A549 (cell line): Measurements from ENCODE around the gene MSH6. TPM values are rescaled to one million over a fixed set of nuclear protein-coding genes. Genes with fewer than 3 reads are reported as not detected.

Source experiments
- ATAC-seq, 2 experiments: fragments of 200-7000 bp in 1 of 2; fragments of >200 bp in 1 of 2; cut with Nextera tagmentation in 1 of 2; cut with Tn5 transposase in 1 of 2; 3 replicates each; pipeline versions ENCODE4 v1.8.0 to v1.9.1; 2018 to 2020; ENCODE audit warnings: mild to moderate bottlenecking in 1 of 2, moderate library complexity in 1 of 2
- CTCF ChIA-PET: fragments of 300-600 bp; sonication (Branson Sonifier 250); formaldehyde crosslinking; extraction: SDS; loops from one replicate; lab custom pipeline; 2021; ENCODE audit warnings: antibody characterized with exemption, inconsistent platforms; lab: Yijun Ruan, JAX
- POLR2A ChIA-PET: fragments of 350-600 bp; formaldehyde crosslinking; extraction: SDS; loops from one replicate; lab custom pipeline; 2021; ENCODE audit warnings: antibody characterized with exemption, inconsistent platforms; lab: Yijun Ruan, JAX
- DNase-seq, 2 experiments: peaks; one replicate each; pipeline versions ENCODE4 v3.0.0 to v3.0.0-alpha.2; 2011 to 2016; ENCODE audit warnings: low read depth in 1 of 2, low spot score in 1 of 2
- FAIRE-seq: peaks from 2 replicates; lab custom pipeline; 2011; peaks lifted over from hg19 to GRCh38; lab: Jason Lieb, UNC
- H3K27ac ChIP-seq, 2 experiments: fragments of >200 bp; sonication (Bioruptor Twin); formaldehyde crosslinking; 3 replicates each; pipeline ENCODE4 v1.5.1; 2016 to 2017
- H3K4me1 ChIP-seq: fragments of >200 bp; sonication (Bioruptor Twin); formaldehyde crosslinking; 3 replicates; pipeline ENCODE4 v1.6.1; 2016
- H3K4me2 ChIP-seq: fragments of >200 bp; sonication (Bioruptor Twin); formaldehyde crosslinking; 3 replicates; pipeline ENCODE4 v1.6.1; 2016
- H3K4me3 ChIP-seq: fragments of >200 bp; sonication (Bioruptor Twin); formaldehyde crosslinking; 3 replicates; pipeline ENCODE4 v1.5.1; 2016
- H3K9me3 ChIP-seq: fragments of >200 bp; sonication (Bioruptor Twin); formaldehyde crosslinking; 3 replicates; pipeline ENCODE4 v1.6.1; 2016
- CBX8 ChIP-seq: fragments of 200-600 bp; sonication (generic); IDR thresholded peaks from 2 replicates; pipeline ENCODE4 v1.6.1; 2016
- CHD2 ChIP-seq: fragments of 150-350 bp; IDR thresholded peaks from 2 replicates; pipeline ENCODE4 v1.6.1; 2014; ENCODE audit warnings: low read length; ENCODE audit not compliant: partially characterized antibody
- CHD4 ChIP-seq: fragments of 200-600 bp; sonication (generic); IDR thresholded peaks from 2 replicates; pipeline ENCODE4 v1.6.1; 2016; ENCODE audit warnings: antibody characterized with exemption, mild to moderate bottlenecking, borderline replicate concordance
- EHMT2 ChIP-seq: fragments of 200-600 bp; sonication (generic); IDR thresholded peaks from 2 replicates; pipeline ENCODE4 v1.6.1; 2016; ENCODE audit warnings: antibody characterized with exemption, low read depth, mild to moderate bottlenecking, moderate library complexity
- ESRRA ChIP-seq: fragments of 150-350 bp; IDR thresholded peaks from 2 replicates; pipeline ENCODE4 v1.6.1; 2014; ENCODE audit warnings: mild to moderate bottlenecking, low read length, borderline replicate concordance
- FOSL2 ChIP-seq, 2 experiments: fragments of 450-650 bp in 1 of 2; fragments of >200 bp in 1 of 2; sonication (Bioruptor Twin) in 1 of 2; formaldehyde crosslinking; IDR thresholded peaks; 2 replicates each; pipeline versions ENCODE4 v1.5.0 to v1.6.1; 2016 to 2020; ENCODE audit warnings: mild to moderate bottlenecking in 1 of 2, moderate library complexity in 1 of 2
- HEYL ChIP-seq: fragments of 250-450 bp; sonication (Bioruptor Pico); IDR thresholded peaks from 2 replicates; pipeline ENCODE4 v1.8.0; 2021; ENCODE audit warnings: mild to moderate bottlenecking, moderate library complexity
- HOXB5 ChIP-seq: fragments of 250-450 bp; sonication (Bioruptor Pico); IDR thresholded peaks from 2 replicates; pipeline ENCODE4 v1.5.0; 2020; ENCODE audit warnings: mild to moderate bottlenecking, moderate library complexity
- JUNB ChIP-seq: fragments of >200 bp; sonication (Bioruptor Twin); formaldehyde crosslinking; IDR thresholded peaks from 2 replicates; pipeline ENCODE4 v1.6.1; 2016
- MAFK ChIP-seq: fragments of 450-650 bp; IDR thresholded peaks from 2 replicates; pipeline ENCODE4 v1.6.1; 2014; ENCODE audit not compliant: partially characterized antibody
- MYC ChIP-seq: IDR thresholded peaks from 2 replicates; pipeline ENCODE4 v1.6.1; 2012; ENCODE audit warnings: mild to moderate bottlenecking, inconsistent platforms, low read length, improper control_type of control experiment, borderline replicate concordance
- RAD21 ChIP-seq, 2 experiments: fragments of >200 bp in 1 of 2; sonication (Bioruptor Twin) in 1 of 2; formaldehyde crosslinking in 1 of 2; IDR thresholded peaks in 1 of 2; conservative IDR thresholded peaks in 1 of 2; 2 replicates in 1 of 2; 3 replicates in 1 of 2; pipeline ENCODE4 v1.6.1; 2012 to 2018; ENCODE audit warnings: inconsistent platforms in 1 of 2
- SMC3 ChIP-seq: fragments of >200 bp; sonication (Bioruptor Twin); formaldehyde crosslinking; IDR thresholded peaks from 3 replicates; pipeline ENCODE4 v1.6.1; 2018; ENCODE audit warnings: inconsistent platforms
- ZFP36 ChIP-seq: fragments of 450-650 bp; IDR thresholded peaks from 2 replicates; pipeline ENCODE4 v1.6.1; 2014; ENCODE audit warnings: borderline replicate concordance; ENCODE audit not compliant: partially characterized antibody
- ZNF302 ChIP-seq: fragments of 250-450 bp; sonication (Bioruptor Pico); IDR thresholded peaks from 2 replicates; pipeline ENCODE4 v1.9.0; 2021; ENCODE audit warnings: inconsistent platforms, mild to moderate bottlenecking, moderate library complexity
- WGBS: methylation state at CpG from one replicate; pipeline ENCODE4 v1.1.6; 2017; ENCODE audit errors: missing lambda C conversion rate; 5-methylcytosine and 5-hydroxymethylcytosine counted together
- polyA plus RNA-seq, 4 experiments: library from polyadenylated mRNA; depleted of rRNA in 3 of 4; stranded (reverse); fragments of >200 nt; fragmentation: RNase III in 1 of 4; extraction: RNeasy Plus Mini Kit Qiagen cat#74134 plus additional on column Dnase treatment in 1 of 4; gene quantifications; 2 replicates in 3 of 4; 3 replicates in 1 of 4; pipeline ENCODE4 v1.2.3, GENCODE V29; 2011 to 2017
- TF ChIP-seq, protein P1 (sequence below): fragments of 250-450 bp; sonication (Bioruptor Pico); IDR thresholded peaks from 2 replicates; pipeline ENCODE4 v1.5.0; 2020; ENCODE audit warnings: low read depth, mild to moderate bottlenecking, moderate library complexity
- TF ChIP-seq, protein P2 (sequence below): fragments of 200-600 bp; sonication (generic); IDR thresholded peaks from 2 replicates; pipeline ENCODE4 v1.6.1; 2016; ENCODE audit warnings: antibody characterized with exemption, mild to moderate bottlenecking, moderate library complexity
- TF ChIP-seq, protein P3 (sequence below): fragments of >200 bp; sonication (Bioruptor Twin); formaldehyde crosslinking; IDR thresholded peaks from 3 replicates; pipeline ENCODE4 v1.5.1; 2016

MSH6 gene
- polyA plus RNA-seq, 2 of the 4 experiments (the other 2 are of a cell fraction): 82.7 to 108 TPM

DNA sequence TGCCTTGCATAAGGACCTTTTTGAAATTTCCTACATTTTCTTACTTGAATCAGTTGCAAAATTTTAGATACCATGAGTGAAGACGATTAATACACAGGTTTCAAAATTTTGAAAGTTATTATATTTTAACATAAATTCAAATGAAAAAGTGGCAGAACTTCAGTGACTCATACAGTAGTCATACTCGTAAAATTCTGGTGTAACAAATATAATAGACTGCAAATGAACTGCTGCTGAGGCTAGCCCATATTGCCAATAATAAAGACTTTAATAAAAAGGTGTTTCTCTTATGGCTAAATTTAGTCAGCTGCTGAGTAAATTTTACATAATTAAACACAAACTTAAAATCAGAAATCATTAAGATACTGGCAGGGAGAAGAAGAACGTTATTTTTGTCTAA lies 36.9 kb downstream of the MSH6 start:
- TF ChIP-seq SMC3 (no peak), JUNB (0 out of 2 replicates have a peak, but pooled peaks have one; percentile 25), FOSL2 (IDR thresholded peaks at IDR 0.05) (no peak), FOSL2 (CRISPR knock-in tag; IDR thresholded peaks at IDR 0.05) (peak; percentile 48), EHMT2 (no peak)
- TF ChIP-seq, all 56 proteins: peak for 2
- Histone ChIP-seq H3K4me3 (no peak overlapping the region), H3K27ac (no peak overlapping the region), H3K4me1 (peaks cover 6% of the 10 kb centered on the region; the same call in 1 of the 3 replicates), H3K4me2 (no peak overlapping the region), H3K9me3 (peaks cover 3% of the 10 kb centered on the region; the same call in 1 of the 3 replicates)
- WGBS: 71% methylated on average over 3 of the region's 3 CpGs
- DNase-seq: no peak
- POLR2A ChIA-PET: no interaction called here
- no peak for ATAC-seq
- FAIRE-seq: no peak
- CTCF ChIA-PET: interaction anchor here (0.6 to 4.0 kb wide), 3 partner anchors 12 to 433 kb away, joined by 3 to 10 read pairs (median 3); no protein-coding TSS in a partner anchor

DNA sequence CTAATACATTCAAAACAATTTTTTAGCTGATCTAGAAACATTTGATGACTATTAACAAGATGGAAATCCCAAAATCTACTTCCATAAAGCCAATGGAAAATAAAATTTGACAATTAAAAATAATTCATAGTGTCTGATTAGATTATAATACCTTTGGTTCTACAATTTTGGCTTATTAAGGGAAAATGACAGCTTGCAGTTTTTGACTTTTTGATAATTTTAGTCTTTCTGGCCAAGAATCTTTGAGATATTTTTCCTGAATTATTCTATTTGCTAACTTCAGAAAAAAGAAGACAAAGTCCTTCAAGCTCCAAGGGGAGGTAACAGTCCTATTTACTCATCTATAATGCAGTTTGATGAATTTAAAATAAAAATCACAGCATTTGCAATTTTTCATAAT lies 39.6 kb downstream of the MSH6 start:
- no peak for ATAC-seq
- Histone ChIP-seq H3K9me3 (no peaks in the 10 kb centered on the region), H3K4me3 (no peak overlapping the region), H3K4me2 (no peak overlapping the region), H3K4me1 (peaks cover 6% of the 10 kb centered on the region; the same call in 1 of the 3 replicates), H3K27ac (no peak overlapping the region)
- no peak for TF ChIP-seq ESRRA
- TF ChIP-seq FOSL2 (IDR thresholded peaks at IDR 0.05): no peak
- no peak for TF ChIP-seq FOSL2 (CRISPR knock-in tag; IDR thresholded peaks at IDR 0.05)
- peak; percentile 75 for TF ChIP-seq MAFK
- no peak for DNase-seq
- ChIA-PET CTCF (interaction anchor here (0.6 to 1.1 kb wide), 3 partner anchors 17 to 598 kb away, joined by 3 to 4 read pairs (median 4); no protein-coding TSS in a partner anchor), POLR2A (no interaction called here)
- no peak for FAIRE-seq

DNA sequence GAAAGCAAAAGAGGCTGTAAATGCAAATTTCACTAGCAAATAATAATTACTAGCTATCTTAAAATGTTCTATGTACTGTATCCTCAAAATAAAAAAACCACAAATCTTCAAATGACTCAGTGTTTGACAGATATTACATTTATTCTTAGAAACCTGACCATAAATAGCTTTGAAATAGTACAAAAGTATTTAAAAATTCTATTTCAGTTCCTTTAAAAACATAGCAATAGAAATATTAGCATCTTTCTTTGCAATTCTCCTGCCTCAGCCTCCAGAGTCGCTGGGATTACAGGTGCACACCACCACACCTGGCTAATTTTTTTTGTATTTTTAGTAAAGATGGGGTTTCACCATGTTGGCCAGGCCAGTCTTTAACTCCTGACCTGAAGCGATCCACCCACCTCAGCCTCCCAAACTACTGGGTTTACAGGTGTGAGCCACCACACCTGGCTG lies 50.6 kb downstream of the MSH6 start:
- ChIA-PET CTCF (interaction anchor here (1.0 to 3.9 kb wide), 2 partner anchors 10 to 24 kb away, joined by 3 to 13 read pairs; no protein-coding TSS in a partner anchor), POLR2A (no interaction called here)
- FAIRE-seq: no peak

More for the DNA sequence above, 50.6 kb downstream of the MSH6 start:
- no peak overlapping the region for H3K4me2 ChIP-seq
- DNase-seq (no peak), ATAC-seq (no peak)
- no peaks in the 10 kb centered on the region for H3K9me3 ChIP-seq
- WGBS: 93% methylated on average over 2 of the region's 2 CpGs
- no peak for TF ChIP-seq MYC
- no peak for TF ChIP-seq CHD2
- no peak for TF ChIP-seq HEYL
- TF ChIP-seq, protein P1, sequence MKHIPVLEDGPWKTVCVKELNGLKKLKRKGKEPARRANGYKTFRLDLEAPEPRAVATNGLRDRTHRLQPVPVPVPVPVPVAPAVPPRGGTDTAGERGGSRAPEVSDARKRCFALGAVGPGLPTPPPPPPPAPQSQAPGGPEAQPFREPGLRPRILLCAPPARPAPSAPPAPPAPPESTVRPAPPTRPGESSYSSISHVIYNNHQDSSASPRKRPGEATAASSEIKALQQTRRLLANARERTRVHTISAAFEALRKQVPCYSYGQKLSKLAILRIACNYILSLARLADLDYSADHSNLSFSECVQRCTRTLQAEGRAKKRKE: no peak
- no peak for TF ChIP-seq RAD21 (conservative IDR thresholded peaks at IDR 0.05 in 1 of 2, IDR thresholded peaks at IDR 0.05 in 1 of 2)
- TF ChIP-seq ZNF302 (CRISPR knock-in tag): no peak
- TF ChIP-seq CHD4: no peak
- no peak for TF ChIP-seq ZFP36
- TF ChIP-seq, protein P2, sequence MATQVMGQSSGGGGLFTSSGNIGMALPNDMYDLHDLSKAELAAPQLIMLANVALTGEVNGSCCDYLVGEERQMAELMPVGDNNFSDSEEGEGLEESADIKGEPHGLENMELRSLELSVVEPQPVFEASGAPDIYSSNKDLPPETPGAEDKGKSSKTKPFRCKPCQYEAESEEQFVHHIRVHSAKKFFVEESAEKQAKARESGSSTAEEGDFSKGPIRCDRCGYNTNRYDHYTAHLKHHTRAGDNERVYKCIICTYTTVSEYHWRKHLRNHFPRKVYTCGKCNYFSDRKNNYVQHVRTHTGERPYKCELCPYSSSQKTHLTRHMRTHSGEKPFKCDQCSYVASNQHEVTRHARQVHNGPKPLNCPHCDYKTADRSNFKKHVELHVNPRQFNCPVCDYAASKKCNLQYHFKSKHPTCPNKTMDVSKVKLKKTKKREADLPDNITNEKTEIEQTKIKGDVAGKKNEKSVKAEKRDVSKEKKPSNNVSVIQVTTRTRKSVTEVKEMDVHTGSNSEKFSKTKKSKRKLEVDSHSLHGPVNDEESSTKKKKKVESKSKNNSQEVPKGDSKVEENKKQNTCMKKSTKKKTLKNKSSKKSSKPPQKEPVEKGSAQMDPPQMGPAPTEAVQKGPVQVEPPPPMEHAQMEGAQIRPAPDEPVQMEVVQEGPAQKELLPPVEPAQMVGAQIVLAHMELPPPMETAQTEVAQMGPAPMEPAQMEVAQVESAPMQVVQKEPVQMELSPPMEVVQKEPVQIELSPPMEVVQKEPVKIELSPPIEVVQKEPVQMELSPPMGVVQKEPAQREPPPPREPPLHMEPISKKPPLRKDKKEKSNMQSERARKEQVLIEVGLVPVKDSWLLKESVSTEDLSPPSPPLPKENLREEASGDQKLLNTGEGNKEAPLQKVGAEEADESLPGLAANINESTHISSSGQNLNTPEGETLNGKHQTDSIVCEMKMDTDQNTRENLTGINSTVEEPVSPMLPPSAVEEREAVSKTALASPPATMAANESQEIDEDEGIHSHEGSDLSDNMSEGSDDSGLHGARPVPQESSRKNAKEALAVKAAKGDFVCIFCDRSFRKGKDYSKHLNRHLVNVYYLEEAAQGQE: no peak
- no peak for TF ChIP-seq HOXB5 (CRISPR knock-in tag)
- TF ChIP-seq, protein P3, sequence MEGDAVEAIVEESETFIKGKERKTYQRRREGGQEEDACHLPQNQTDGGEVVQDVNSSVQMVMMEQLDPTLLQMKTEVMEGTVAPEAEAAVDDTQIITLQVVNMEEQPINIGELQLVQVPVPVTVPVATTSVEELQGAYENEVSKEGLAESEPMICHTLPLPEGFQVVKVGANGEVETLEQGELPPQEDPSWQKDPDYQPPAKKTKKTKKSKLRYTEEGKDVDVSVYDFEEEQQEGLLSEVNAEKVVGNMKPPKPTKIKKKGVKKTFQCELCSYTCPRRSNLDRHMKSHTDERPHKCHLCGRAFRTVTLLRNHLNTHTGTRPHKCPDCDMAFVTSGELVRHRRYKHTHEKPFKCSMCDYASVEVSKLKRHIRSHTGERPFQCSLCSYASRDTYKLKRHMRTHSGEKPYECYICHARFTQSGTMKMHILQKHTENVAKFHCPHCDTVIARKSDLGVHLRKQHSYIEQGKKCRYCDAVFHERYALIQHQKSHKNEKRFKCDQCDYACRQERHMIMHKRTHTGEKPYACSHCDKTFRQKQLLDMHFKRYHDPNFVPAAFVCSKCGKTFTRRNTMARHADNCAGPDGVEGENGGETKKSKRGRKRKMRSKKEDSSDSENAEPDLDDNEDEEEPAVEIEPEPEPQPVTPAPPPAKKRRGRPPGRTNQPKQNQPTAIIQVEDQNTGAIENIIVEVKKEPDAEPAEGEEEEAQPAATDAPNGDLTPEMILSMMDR: no peak
- TF ChIP-seq CBX8: no peak
- no peak overlapping the region for H3K4me3 ChIP-seq
- no peak overlapping the region for H3K27ac ChIP-seq
- H3K4me1 ChIP-seq: no peaks in the 10 kb centered on the region
